OCI-LY7 (cell line): ENCODE results near the gene PIK3AP1. TPM values are rescaled to one million over a fixed set of nuclear protein-coding genes. Genes with fewer than 3 reads are reported as not detected.

Source experiments
- BruUV-seq: library from RNA; stranded (reverse); fragments of 400-500 nt; replicated peaks from 2 replicates; lab custom pipeline; 2021; lab: Mats Ljungman, UMichigan
- CTCF ChIA-PET: fragments of 300-600 bp; sonication (Branson Sonifier 250); formaldehyde crosslinking; loops from one replicate; lab custom pipeline; 2022; ENCODE audit warnings: antibody characterized with exemption; ENCODE audit not compliant: unreplicated experiment; lab: Charles Lee
- POLR2A ChIA-PET: fragments of 300-600 bp; sonication (Branson Sonifier 250); formaldehyde crosslinking; loops from one replicate; lab custom pipeline; 2022; ENCODE audit warnings: antibody characterized with exemption; lab: Charles Lee
- DNase-seq: peaks from one replicate; pipeline ENCODE4 v3.0.0-alpha.2; 2015; ENCODE audit warnings: low spot score
- H2AFZ ChIP-seq: fragments of 200-600 bp; sonication (generic), shearing (Covaris generic); 2 replicates; pipeline ENCODE4 v1.6.1; 2014; ENCODE audit warnings: mild to moderate bottlenecking, antibody characterized with exemption, low read length, moderate library complexity
- H3K27ac ChIP-seq: fragments of 200-600 bp; sonication (generic); 2 replicates; pipeline ENCODE4 v1.5.1; 2014; ENCODE audit warnings: mixed run types, low read depth, mild to moderate bottlenecking, moderate library complexity, low read length, inconsistent platforms; ENCODE audit not compliant: poor library complexity, severe bottlenecking
- H3K36me3 ChIP-seq: fragments of 200-600 bp; sonication (generic); 2 replicates; pipeline ENCODE4 v1.6.1; 2014; ENCODE audit warnings: mild to moderate bottlenecking, antibody characterized with exemption, low read length, moderate library complexity, mixed read lengths; ENCODE audit not compliant: insufficient read depth
- H3K4me1 ChIP-seq: fragments of 200-600 bp; sonication (generic); 2 replicates; pipeline ENCODE4 v1.5.1; 2014; ENCODE audit warnings: mild to moderate bottlenecking, low read length; ENCODE audit not compliant: insufficient read depth, poor library complexity, severe bottlenecking
- H3K4me2 ChIP-seq: fragments of 200-600 bp; sonication (generic); 2 replicates; pipeline ENCODE4 v1.6.1; 2014; ENCODE audit warnings: mild to moderate bottlenecking, low read length
- H3K4me3 ChIP-seq: fragments of 200-600 bp; sonication (generic); 2 replicates; pipeline ENCODE4 v1.5.1; 2014; ENCODE audit warnings: mild to moderate bottlenecking, low read depth, low read length; ENCODE audit not compliant: poor library complexity, severe bottlenecking
- H3K79me2 ChIP-seq: fragments of 200-600 bp; sonication (generic); 2 replicates; pipeline ENCODE4 v1.6.1; 2016; ENCODE audit warnings: low read depth, mild to moderate bottlenecking, low read length, moderate library complexity, mixed read lengths; ENCODE audit not compliant: insufficient read depth
- H3K9me2 ChIP-seq: fragments of 200-600 bp; sonication (generic); 2 replicates; pipeline ENCODE4 v1.6.1; 2016; ENCODE audit warnings: mild to moderate bottlenecking, low read length, mixed read lengths; ENCODE audit not compliant: insufficient read depth
- H3K9me3 ChIP-seq: fragments of 200-600 bp; sonication (generic); 2 replicates; pipeline ENCODE4 v1.6.1; 2014; ENCODE audit warnings: mild to moderate bottlenecking, mixed run types, low read length, mixed read lengths
- H4K20me1 ChIP-seq: fragments of 200-600 bp; sonication (generic); 2 replicates; pipeline ENCODE4 v1.6.1; 2014; ENCODE audit warnings: mild to moderate bottlenecking, antibody characterized with exemption, low read length, moderate library complexity, mixed read lengths; ENCODE audit not compliant: insufficient read depth
- EZH2phosphoT487 ChIP-seq: fragments of 200-600 bp; sonication (generic); IDR thresholded peaks from 2 replicates; pipeline ENCODE4 v1.6.1; 2018; ENCODE audit warnings: low read depth, borderline replicate concordance, mild to moderate bottlenecking, mixed run types, antibody characterized with exemption, low read length, moderate library complexity, mixed read lengths
- intact Hi-C: fragments of 100-400 bp; cut with micrococcal nuclease; formaldehyde crosslinking; loops from one replicate; pipeline ENCODE4 v1.10.0; 2022; ENCODE audit not compliant: unreplicated experiment
- total RNA-seq, 2 experiments: library from RNA; depleted of rRNA in 1 of 2; stranded (reverse); fragments of >200 nt in 1 of 2; shearing (Covaris generic) in 1 of 2; gene quantifications; 2 replicates each; pipeline ENCODE4 v1.2.3, GENCODE V29; 2014 to 2022
- TF ChIP-seq, protein P1 (sequence below): fragments of 200-600 bp; sonication (generic); conservative IDR thresholded peaks from 2 replicates; pipeline ENCODE4 v1.5.1; 2014; ENCODE audit warnings: mild to moderate bottlenecking, antibody characterized with exemption, low read length, moderate library complexity, mixed read lengths

The PIK3AP1 gene
- total RNA-seq, 2 experiments from 2014 or later = 132 to 140 TPM

- Histone ChIP-seq H3K9me2 (no peaks in the 10 kb centered on the region), H3K36me3 (peaks cover 69% of the 10 kb centered on the region), H3K9me3 (no peaks in the 10 kb centered on the region), H3K79me2 (peaks cover 97% of the 10 kb centered on the region), H3K4me2 (no peak overlapping the region), H3K4me3 (no peak overlapping the region), H3K27ac (peak overlapping the region; percentile 20), H3K4me1 (peaks cover 56% of the 10 kb centered on the region), H4K20me1 (peaks cover 28% of the 10 kb centered on the region), H2AFZ (no peak overlapping the region)
- TF ChIP-seq, protein P1, sequence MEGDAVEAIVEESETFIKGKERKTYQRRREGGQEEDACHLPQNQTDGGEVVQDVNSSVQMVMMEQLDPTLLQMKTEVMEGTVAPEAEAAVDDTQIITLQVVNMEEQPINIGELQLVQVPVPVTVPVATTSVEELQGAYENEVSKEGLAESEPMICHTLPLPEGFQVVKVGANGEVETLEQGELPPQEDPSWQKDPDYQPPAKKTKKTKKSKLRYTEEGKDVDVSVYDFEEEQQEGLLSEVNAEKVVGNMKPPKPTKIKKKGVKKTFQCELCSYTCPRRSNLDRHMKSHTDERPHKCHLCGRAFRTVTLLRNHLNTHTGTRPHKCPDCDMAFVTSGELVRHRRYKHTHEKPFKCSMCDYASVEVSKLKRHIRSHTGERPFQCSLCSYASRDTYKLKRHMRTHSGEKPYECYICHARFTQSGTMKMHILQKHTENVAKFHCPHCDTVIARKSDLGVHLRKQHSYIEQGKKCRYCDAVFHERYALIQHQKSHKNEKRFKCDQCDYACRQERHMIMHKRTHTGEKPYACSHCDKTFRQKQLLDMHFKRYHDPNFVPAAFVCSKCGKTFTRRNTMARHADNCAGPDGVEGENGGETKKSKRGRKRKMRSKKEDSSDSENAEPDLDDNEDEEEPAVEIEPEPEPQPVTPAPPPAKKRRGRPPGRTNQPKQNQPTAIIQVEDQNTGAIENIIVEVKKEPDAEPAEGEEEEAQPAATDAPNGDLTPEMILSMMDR = no peak
- no peak for TF ChIP-seq EZH2phosphoT487
- intact Hi-C loops = no loop called here
- TSS peak; percentile 4 for BruUV-seq
- ChIA-PET POLR2A (no interaction called here), CTCF (no interaction called here)
- DNase-seq = no peak
Measured at GRCh38 chr10:96665306-96665705, 55.0 kb downstream of the PIK3AP1 start.

DNA sequence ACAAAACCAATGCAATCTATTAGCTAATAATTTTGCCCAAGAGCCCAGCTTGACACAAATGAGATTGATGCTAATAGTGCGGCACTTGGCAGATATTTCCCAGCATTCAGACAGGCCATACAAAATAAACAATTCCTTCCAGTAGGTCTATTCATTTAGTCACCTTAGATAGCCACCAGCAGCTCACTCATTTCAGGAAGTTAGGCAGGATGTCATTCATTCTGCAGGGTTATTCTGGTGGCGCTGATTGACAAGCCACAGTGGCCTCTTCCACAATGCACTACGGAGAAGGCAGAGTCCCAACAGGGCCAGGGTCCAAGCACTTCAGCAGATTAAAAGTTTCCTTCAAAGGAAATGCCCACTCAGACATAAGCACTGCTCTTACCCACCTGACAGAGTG, 55.8 kb downstream of the PIK3AP1 start:
- ChIA-PET CTCF (no interaction called here), POLR2A (interaction anchor here (0.8 to 1.4 kb wide), 8 partner anchors 8 to 295 kb away, joined by 3 to 6 read pairs (median 3); no protein-coding TSS in a partner anchor)
- Histone ChIP-seq H3K4me1 (peaks cover 59% of the 10 kb centered on the region), H3K27ac (peak overlapping the region; percentile 20), H2AFZ (no peak overlapping the region), H3K4me2 (peak overlapping the region; percentile 22; the same call in 1 of the 2 replicates), H3K79me2 (peaks cover 97% of the 10 kb centered on the region), H3K9me2 (no peaks in the 10 kb centered on the region), H3K4me3 (no peak overlapping the region), H3K36me3 (peaks cover 72% of the 10 kb centered on the region), H3K9me3 (no peaks in the 10 kb centered on the region), H4K20me1 (peaks cover 33% of the 10 kb centered on the region)
- DNase-seq = peak; percentile 55
- TF ChIP-seq, protein P1 = no peak
- no peak for TF ChIP-seq EZH2phosphoT487
- intact Hi-C loops = no loop called here
- BruUV-seq = no TSS peak

- H2AFZ ChIP-seq = no peak overlapping the region
- H3K4me2 ChIP-seq = no peak overlapping the region
- no peaks in the 10 kb centered on the region for H3K9me2 ChIP-seq
- ChIA-PET POLR2A (interaction anchor here (0.7 to 1.4 kb wide), 9 partner anchors 9 to 851 kb away, joined by 3 to 6 read pairs (median 3); no protein-coding TSS in a partner anchor), CTCF (interaction anchor here (0.6 kb wide), 1 partner anchor 57 kb away, joined by 3 read pairs; the partner anchor contains the start of gene PIK3AP1)
- no peak for TF ChIP-seq EZH2phosphoT487
- TF ChIP-seq, protein P1 = no peak
- H3K36me3 ChIP-seq = peaks cover 66% of the 10 kb centered on the region
- H4K20me1 ChIP-seq = peaks cover 39% of the 10 kb centered on the region
- peaks cover 62% of the 10 kb centered on the region for H3K4me1 ChIP-seq
- DNase-seq = no peak
- H3K27ac ChIP-seq = no peak overlapping the region
- peaks cover 97% of the 10 kb centered on the region for H3K79me2 ChIP-seq
- no peak overlapping the region for H3K4me3 ChIP-seq
- BruUV-seq = no TSS peak
- intact Hi-C loops = no loop called here
- no peaks in the 10 kb centered on the region for H3K9me3 ChIP-seq
Measured at GRCh38 chr10:96663797-96664196, 56.5 kb downstream of the PIK3AP1 start.
